Muscle of arm (tissue), 12 donors: Measurements from ENCODE around the gene KLK14. TPM values are rescaled to one million over a fixed set of nuclear protein-coding genes. Genes with fewer than 3 reads are reported as not detected.

Experiments used
- DNase-seq: peaks from one replicate; pipeline ENCODE4 v3.0.0-alpha.2; 2013
- polyA plus RNA-seq, 12 donors: library from polyadenylated mRNA; unstranded; fragments of 120-200 nt; gene quantifications; one replicate each; pipeline ENCODE4 v1.2.1, GENCODE V29; 2013; ENCODE audit not compliant: insufficient read length in 12 of 12

KLK14 gene
- polyA plus RNA-seq, 12 donors: 0.12 to 0.80 (median 0.21) TPM; not detected in 3

- DNase-seq: peak; percentile 99
Observed at GRCh38 chr19:51108066-51108804, 25.5 kb upstream of the KLK14 start, which contains the start of gene CTU1. Gene CTU1, minus strand, starts transcription at chr19:51108409. Its CDS starts 3,840 bp downstream, at chr19:51104569.

- DNase-seq: no peak
Observed at GRCh38 chr19:51107406-51108065, 24.8 kb upstream of the KLK14 start.

- DNase-seq: no peak
Observed at GRCh38 chr19:51103926-51104341, 21.2 kb upstream of the KLK14 start.

GRCh38 chr19:51102991-51103390 is 20.3 kb upstream of the KLK14 start:
- no peak for DNase-seq

GRCh38 chr19:51101171-51101865 is 18.6 kb upstream of the KLK14 start:
- no peak for DNase-seq

- no peak for DNase-seq
Observed at GRCh38 chr19:51100601-51101000, 17.9 kb upstream of the KLK14 start.

GRCh38 chr19:51099047-51099382 is 16.3 kb upstream of the KLK14 start:
- no peak for DNase-seq

- peak; percentile 29 for DNase-seq
Observed at GRCh38 chr19:51098365-51099046, 15.8 kb upstream of the KLK14 start.

GRCh38 chr19:51097796-51098195 is 15.1 kb upstream of the KLK14 start:
- DNase-seq: no peak

- DNase-seq: no peak
Observed at GRCh38 chr19:51097166-51097738, 14.6 kb upstream of the KLK14 start.

GRCh38 chr19:51096473-51097165 is 13.9 kb upstream of the KLK14 start:
- no peak for DNase-seq

- DNase-seq: no peak
Observed at GRCh38 chr19:51094696-51095279, 12.1 kb upstream of the KLK14 start.

- no peak for DNase-seq
Observed at GRCh38 chr19:51093510-51094345, 11.0 kb upstream of the KLK14 start.

- no peak for DNase-seq
Observed at GRCh38 chr19:51093101-51093500, 10.4 kb upstream of the KLK14 start.

- no peak for DNase-seq
Observed at GRCh38 chr19:51091895-51092873, 9.5 kb upstream of the KLK14 start.

GRCh38 chr19:51091126-51091525 is 8.4 kb upstream of the KLK14 start:
- no peak for DNase-seq

- no peak for DNase-seq
Observed at GRCh38 chr19:51090471-51090870, 7.8 kb upstream of the KLK14 start.

- no peak for DNase-seq
Observed at GRCh38 chr19:51089786-51090185, 7.1 kb upstream of the KLK14 start.
